ENCODE data around the gene SLX4IP. TPM values are rescaled to one million over a fixed set of nuclear protein-coding genes. Genes with fewer than 3 reads are reported as not detected.
A peak's percentile ranks its signal among the peaks of the same experiment; 100 is the strongest.

SLX4IP gene
- total and polyA plus RNA-seq, 2 of the 13 experiments (the other 11 are each of a cell fraction or from before 2014, with no cell fraction given): 3.6 to 7.3 TPM

- TF ChIP-seq, protein P1, sequence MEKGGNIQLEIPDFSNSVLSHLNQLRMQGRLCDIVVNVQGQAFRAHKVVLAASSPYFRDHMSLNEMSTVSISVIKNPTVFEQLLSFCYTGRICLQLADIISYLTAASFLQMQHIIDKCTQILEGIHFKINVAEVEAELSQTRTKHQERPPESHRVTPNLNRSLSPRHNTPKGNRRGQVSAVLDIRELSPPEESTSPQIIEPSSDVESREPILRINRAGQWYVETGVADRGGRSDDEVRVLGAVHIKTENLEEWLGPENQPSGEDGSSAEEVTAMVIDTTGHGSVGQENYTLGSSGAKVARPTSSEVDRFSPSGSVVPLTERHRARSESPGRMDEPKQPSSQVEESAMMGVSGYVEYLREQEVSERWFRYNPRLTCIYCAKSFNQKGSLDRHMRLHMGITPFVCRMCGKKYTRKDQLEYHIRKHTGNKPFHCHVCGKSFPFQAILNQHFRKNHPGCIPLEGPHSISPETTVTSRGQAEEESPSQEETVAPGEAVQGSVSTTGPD (CRISPR knock-in tag; IDR thresholded peaks at IDR 0.05): no peak
- TF ChIP-seq ZNF138 (CRISPR knock-in tag; IDR thresholded peaks at IDR 0.05; ENCODE audit: low read depth) (no peak), TFDP1 (CRISPR knock-in tag; IDR thresholded peaks at IDR 0.05; ENCODE audit: borderline replicate concordance) (no peak), ZNF580 (CRISPR knock-in tag; IDR thresholded peaks at IDR 0.05; ENCODE audit: borderline replicate concordance, low read depth) (no peak), ZNF180 (CRISPR knock-in tag; IDR thresholded peaks at IDR 0.05; ENCODE audit: borderline replicate concordance, low read depth) (0 out of 2 replicates have a peak, but pooled peaks have one; percentile 54), ZSCAN31 (CRISPR knock-in tag; IDR thresholded peaks at IDR 0.05; ENCODE audit: low read depth) (no peak), PBX2 (CRISPR knock-in tag; IDR thresholded peaks at IDR 0.05) (no peak), ZMAT5 (CRISPR knock-in tag; IDR thresholded peaks at IDR 0.05; ENCODE audit: borderline replicate concordance, low read depth) (no peak), GPN1 (CRISPR knock-in tag; IDR thresholded peaks at IDR 0.05; ENCODE audit: borderline replicate concordance) (no peak), ZSCAN21 (CRISPR knock-in tag; IDR thresholded peaks at IDR 0.05; ENCODE audit: borderline replicate concordance) (no peak), ZBTB21 (CRISPR knock-in tag; IDR thresholded peaks at IDR 0.05) (no peak), CBX2 (IDR thresholded peaks at IDR 0.05; ENCODE audit: low read depth, low read length) (no peak), CBX2 (CRISPR knock-in tag; IDR thresholded peaks at IDR 0.05; ENCODE audit: low read depth) (no peak), PHF20 (CRISPR knock-in tag; IDR thresholded peaks at IDR 0.05) (0 out of 2 replicates have a peak, but pooled peaks have one; percentile 17), GATAD1 (CRISPR knock-in tag; IDR thresholded peaks at IDR 0.05) (no peak)
- TF ChIP-seq, protein P2, sequence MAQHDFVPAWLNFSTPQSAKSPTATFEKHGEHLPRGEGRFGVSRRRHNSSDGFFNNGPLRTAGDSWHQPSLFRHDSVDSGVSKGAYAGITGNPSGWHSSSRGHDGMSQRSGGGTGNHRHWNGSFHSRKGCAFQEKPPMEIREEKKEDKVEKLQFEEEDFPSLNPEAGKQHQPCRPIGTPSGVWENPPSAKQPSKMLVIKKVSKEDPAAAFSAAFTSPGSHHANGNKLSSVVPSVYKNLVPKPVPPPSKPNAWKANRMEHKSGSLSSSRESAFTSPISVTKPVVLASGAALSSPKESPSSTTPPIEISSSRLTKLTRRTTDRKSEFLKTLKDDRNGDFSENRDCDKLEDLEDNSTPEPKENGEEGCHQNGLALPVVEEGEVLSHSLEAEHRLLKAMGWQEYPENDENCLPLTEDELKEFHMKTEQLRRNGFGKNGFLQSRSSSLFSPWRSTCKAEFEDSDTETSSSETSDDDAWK (CRISPR knock-in tag; IDR thresholded peaks at IDR 0.05): no peak
- TF ChIP-seq, protein P3, sequence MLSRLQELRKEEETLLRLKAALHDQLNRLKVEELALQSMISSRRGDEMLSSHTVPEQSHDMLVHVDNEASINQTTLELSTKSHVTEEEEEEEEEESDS (CRISPR knock-in tag; IDR thresholded peaks at IDR 0.05; ENCODE audit: borderline replicate concordance): no peak
- TF ChIP-seq, protein P4, sequence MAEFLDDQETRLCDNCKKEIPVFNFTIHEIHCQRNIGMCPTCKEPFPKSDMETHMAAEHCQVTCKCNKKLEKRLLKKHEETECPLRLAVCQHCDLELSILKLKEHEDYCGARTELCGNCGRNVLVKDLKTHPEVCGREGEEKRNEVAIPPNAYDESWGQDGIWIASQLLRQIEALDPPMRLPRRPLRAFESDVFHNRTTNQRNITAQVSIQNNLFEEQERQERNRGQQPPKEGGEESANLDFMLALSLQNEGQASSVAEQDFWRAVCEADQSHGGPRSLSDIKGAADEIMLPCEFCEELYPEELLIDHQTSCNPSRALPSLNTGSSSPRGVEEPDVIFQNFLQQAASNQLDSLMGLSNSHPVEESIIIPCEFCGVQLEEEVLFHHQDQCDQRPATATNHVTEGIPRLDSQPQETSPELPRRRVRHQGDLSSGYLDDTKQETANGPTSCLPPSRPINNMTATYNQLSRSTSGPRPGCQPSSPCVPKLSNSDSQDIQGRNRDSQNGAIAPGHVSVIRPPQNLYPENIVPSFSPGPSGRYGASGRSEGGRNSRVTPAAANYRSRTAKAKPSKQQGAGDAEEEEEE (CRISPR knock-in tag; IDR thresholded peaks at IDR 0.05; ENCODE audit: borderline replicate concordance): 0 out of 2 replicates have a peak, but pooled peaks have one; percentile 26
- TF ChIP-seq, protein P5, sequence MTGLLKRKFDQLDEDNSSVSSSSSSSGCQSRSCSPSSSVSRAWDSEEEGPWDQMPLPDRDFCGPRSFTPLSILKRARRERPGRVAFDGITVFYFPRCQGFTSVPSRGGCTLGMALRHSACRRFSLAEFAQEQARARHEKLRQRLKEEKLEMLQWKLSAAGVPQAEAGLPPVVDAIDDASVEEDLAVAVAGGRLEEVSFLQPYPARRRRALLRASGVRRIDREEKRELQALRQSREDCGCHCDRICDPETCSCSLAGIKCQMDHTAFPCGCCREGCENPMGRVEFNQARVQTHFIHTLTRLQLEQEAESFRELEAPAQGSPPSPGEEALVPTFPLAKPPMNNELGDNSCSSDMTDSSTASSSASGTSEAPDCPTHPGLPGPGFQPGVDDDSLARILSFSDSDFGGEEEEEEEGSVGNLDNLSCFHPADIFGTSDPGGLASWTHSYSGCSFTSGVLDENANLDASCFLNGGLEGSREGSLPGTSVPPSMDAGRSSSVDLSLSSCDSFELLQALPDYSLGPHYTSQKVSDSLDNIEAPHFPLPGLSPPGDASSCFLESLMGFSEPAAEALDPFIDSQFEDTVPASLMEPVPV (CRISPR knock-in tag; IDR thresholded peaks at IDR 0.05): no peak
Measured at GRCh38 chr20:10671919-10672623, 237.0 kb downstream of the SLX4IP start (continued).
